Measurements from ENCODE around the gene PKD1L1.

PKD1L1 gene

DNA sequence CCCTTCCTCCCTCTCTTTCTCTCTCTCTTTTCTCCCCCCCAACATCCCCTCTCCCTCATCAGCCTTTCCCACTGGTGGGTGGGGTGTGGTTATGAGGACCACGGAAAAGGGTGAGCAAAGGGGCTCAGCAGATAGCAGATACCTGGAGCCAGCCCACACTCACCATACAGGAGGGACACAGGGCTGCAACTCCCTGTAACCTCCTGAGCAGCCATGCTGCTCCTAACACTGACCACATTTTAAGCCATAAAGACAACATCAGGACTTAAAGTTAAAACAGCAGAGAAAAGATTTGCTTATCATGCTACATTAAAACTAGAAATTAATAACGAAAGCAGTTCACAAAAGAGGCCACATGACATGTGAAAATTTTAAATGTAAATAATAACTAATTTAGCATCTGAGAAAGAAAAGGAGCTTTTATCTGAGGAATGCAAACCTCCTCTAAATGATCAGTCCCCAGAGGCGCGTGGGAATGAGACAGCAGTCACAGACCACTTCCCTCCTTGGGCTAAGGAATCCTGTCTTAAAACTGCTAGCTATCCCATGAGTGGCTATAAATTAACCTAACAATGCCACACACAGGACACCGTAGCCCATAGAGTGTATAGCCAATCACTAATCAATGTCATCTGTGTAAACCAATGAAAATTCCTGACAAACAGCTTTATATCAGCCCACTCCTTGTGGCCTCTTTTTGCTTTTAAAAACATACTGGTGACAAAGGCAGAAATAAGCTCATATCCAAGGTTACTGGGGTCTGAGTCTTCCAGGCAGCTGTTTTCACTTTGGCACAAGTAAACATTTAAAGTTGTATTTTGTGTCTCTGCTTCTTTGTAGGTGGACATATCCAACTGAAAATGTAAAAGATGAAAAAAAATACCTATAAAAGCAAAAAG lies 33.3 kb downstream of the PKD1L1 start:
- TF ChIP-seq FOXM1 (IDR thresholded peaks at IDR 0.05; ENCODE audit: borderline replicate concordance, low read depth), result no peak
- TF ChIP-seq TEAD4 (IDR thresholded peaks at IDR 0.05), result no peak
- TF ChIP-seq NFIC (IDR thresholded peaks at IDR 0.05), result no peak

DNA sequence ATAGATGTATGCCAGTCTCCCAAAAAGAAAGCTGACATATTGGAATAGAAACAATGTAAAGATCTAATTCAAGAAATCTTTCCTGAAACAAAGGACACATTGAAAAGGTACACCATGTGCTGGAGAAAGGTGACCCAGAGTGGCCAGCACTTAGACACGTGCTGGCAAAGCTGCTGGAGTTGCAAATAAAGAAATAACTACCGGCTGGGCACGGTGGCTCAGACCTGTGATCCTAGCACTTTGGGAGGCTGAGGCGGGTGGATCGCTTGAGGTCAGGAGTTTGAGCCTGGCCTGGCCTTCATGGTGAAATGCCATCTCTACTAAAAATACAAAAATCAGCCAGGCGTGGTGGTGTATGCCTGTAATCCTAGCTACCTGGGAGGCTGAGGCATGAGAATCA lies 35.9 kb downstream of the PKD1L1 start:
- TF ChIP-seq ZBTB7A (IDR thresholded peaks at IDR 0.05; ENCODE audit: low read depth), result no peak
- no peak for TF ChIP-seq TAF1 (IDR thresholded peaks at IDR 0.05; ENCODE audit: low read depth)
- TF ChIP-seq, protein P1, sequence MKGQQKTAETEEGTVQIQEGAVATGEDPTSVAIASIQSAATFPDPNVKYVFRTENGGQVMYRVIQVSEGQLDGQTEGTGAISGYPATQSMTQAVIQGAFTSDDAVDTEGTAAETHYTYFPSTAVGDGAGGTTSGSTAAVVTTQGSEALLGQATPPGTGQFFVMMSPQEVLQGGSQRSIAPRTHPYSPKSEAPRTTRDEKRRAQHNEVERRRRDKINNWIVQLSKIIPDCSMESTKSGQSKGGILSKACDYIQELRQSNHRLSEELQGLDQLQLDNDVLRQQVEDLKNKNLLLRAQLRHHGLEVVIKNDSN (IDR thresholded peaks at IDR 0.05), result no peak
- TF ChIP-seq YY1 (IDR thresholded peaks at IDR 0.05; ENCODE audit: low read depth), result no peak
- TF ChIP-seq, protein P2, sequence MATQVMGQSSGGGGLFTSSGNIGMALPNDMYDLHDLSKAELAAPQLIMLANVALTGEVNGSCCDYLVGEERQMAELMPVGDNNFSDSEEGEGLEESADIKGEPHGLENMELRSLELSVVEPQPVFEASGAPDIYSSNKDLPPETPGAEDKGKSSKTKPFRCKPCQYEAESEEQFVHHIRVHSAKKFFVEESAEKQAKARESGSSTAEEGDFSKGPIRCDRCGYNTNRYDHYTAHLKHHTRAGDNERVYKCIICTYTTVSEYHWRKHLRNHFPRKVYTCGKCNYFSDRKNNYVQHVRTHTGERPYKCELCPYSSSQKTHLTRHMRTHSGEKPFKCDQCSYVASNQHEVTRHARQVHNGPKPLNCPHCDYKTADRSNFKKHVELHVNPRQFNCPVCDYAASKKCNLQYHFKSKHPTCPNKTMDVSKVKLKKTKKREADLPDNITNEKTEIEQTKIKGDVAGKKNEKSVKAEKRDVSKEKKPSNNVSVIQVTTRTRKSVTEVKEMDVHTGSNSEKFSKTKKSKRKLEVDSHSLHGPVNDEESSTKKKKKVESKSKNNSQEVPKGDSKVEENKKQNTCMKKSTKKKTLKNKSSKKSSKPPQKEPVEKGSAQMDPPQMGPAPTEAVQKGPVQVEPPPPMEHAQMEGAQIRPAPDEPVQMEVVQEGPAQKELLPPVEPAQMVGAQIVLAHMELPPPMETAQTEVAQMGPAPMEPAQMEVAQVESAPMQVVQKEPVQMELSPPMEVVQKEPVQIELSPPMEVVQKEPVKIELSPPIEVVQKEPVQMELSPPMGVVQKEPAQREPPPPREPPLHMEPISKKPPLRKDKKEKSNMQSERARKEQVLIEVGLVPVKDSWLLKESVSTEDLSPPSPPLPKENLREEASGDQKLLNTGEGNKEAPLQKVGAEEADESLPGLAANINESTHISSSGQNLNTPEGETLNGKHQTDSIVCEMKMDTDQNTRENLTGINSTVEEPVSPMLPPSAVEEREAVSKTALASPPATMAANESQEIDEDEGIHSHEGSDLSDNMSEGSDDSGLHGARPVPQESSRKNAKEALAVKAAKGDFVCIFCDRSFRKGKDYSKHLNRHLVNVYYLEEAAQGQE (IDR thresholded peaks at IDR 0.05; ENCODE audit: low read depth), result no peak
- no peak for TF ChIP-seq TCF12 (IDR thresholded peaks at IDR 0.05; ENCODE audit: low read depth)
- no peak for TF ChIP-seq FOXM1 (IDR thresholded peaks at IDR 0.05; ENCODE audit: borderline replicate concordance, low read depth)
- no peak for TF ChIP-seq EGR1 (IDR thresholded peaks at IDR 0.05)
- TF ChIP-seq CREB1 (IDR thresholded peaks at IDR 0.05; ENCODE audit: low read depth), result no peak
- no peak for TF ChIP-seq CEBPB (IDR thresholded peaks at IDR 0.05)

DNA sequence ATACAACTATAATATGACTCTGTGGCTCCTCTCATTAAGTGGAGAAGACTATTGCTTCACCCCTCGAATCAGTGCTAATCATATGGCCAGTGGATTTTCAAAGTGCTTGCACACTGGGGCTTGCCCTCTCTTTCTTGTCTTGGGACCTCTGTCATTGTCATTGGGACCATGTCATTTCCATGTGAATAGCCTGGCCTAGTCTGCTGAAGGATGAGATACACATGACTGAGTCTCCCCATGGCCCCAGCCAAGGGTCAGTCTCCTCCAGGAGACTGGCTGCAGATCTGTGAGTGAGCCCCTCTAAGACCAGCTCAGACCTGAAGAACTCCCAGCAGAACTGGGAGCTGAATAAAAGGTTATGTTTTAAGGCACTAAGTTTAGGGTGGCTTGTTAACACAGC lies 39.5 kb downstream of the PKD1L1 start:
- TF ChIP-seq ZBTB7A (IDR thresholded peaks at IDR 0.05; ENCODE audit: low read depth) (no peak), EP300 (IDR thresholded peaks at IDR 0.05; ENCODE audit: borderline replicate concordance) (no peak), TEAD4 (IDR thresholded peaks at IDR 0.05) (no peak), TAF1 (IDR thresholded peaks at IDR 0.05; ENCODE audit: low read depth) (no peak), EGR1 (IDR thresholded peaks at IDR 0.05) (no peak)

DNA sequence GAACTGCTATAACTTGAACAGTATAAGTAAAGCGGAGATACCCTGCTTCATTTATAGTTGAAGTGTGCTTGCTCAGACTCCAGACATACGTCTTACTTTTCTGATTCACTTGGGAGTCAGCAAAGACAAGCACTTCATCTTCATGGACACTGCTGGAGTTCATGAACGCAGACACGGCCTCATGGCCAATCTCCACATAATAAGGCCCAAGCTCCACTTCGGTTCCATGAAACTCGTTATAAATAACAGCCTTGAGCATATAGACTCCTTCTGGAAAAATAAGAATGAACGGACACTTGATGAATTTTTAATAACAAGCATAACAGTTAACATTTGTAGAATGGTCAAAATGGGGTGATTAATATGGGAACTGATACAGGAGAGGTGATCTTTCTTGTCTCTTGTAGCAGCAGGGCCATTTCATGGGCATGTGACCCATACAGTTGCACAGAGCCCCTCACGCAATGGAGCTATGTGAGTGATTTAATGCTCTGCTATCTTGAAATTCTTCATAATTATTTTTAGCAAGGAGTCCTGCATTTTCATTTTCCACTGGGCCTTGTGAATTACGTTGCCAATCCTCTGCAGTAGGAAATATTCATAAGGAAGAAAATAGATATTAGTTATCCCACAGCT lies 40.2 kb downstream of the PKD1L1 start:
- no peak for TF ChIP-seq TCF12 (IDR thresholded peaks at IDR 0.05; ENCODE audit: low read depth)
- no peak for TF ChIP-seq TEAD4 (IDR thresholded peaks at IDR 0.05)
- TF ChIP-seq YY1 (IDR thresholded peaks at IDR 0.05; ENCODE audit: low read depth), result no peak

DNA sequence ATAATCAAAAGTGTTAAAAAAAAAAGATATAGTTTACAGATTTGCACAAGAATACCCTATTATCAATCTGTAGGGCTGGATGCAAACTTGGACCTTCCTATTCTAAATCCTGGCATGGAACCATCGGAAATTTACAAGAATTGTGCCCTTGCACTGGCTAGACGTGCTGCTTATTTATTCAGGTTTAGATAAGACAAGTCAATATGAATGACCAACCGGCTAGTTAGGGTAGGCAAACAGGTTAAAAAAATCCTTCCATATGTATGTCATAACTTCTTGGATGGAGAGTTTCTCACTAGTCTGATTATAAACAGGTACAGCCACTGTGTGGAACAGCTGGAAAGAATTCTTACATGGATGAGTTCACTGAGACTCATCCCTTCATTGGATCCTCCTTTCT lies 41.4 kb downstream of the PKD1L1 start:
- TF ChIP-seq EP300 (IDR thresholded peaks at IDR 0.05; ENCODE audit: borderline replicate concordance), result no peak
- TF ChIP-seq, protein P2 (IDR thresholded peaks at IDR 0.05; ENCODE audit: low read depth), result no peak
- no peak for TF ChIP-seq NFIC (IDR thresholded peaks at IDR 0.05)
- no peak for TF ChIP-seq TCF12 (IDR thresholded peaks at IDR 0.05; ENCODE audit: low read depth)
- TF ChIP-seq CREB1 (IDR thresholded peaks at IDR 0.05; ENCODE audit: low read depth), result no peak
- TF ChIP-seq TEAD4 (IDR thresholded peaks at IDR 0.05), result no peak
- TF ChIP-seq YY1 (IDR thresholded peaks at IDR 0.05; ENCODE audit: low read depth), result no peak
- TF ChIP-seq ZBTB7A (IDR thresholded peaks at IDR 0.05; ENCODE audit: low read depth), result no peak
- TF ChIP-seq, protein P1 (IDR thresholded peaks at IDR 0.05), result no peak
- TF ChIP-seq RAD21 (IDR thresholded peaks at IDR 0.05; ENCODE audit: low read depth), result no peak
- TF ChIP-seq TAF1 (IDR thresholded peaks at IDR 0.05; ENCODE audit: low read depth), result no peak
- no peak for TF ChIP-seq CEBPB (IDR thresholded peaks at IDR 0.05)
- TF ChIP-seq EGR1 (IDR thresholded peaks at IDR 0.05), result no peak
- no peak for TF ChIP-seq FOXM1 (IDR thresholded peaks at IDR 0.05; ENCODE audit: borderline replicate concordance, low read depth)
- TF ChIP-seq, protein P3, sequence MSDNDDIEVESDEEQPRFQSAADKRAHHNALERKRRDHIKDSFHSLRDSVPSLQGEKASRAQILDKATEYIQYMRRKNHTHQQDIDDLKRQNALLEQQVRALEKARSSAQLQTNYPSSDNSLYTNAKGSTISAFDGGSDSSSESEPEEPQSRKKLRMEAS (IDR thresholded peaks at IDR 0.05), result no peak
